ENCODE data around the gene SLC4A7.

DNA sequence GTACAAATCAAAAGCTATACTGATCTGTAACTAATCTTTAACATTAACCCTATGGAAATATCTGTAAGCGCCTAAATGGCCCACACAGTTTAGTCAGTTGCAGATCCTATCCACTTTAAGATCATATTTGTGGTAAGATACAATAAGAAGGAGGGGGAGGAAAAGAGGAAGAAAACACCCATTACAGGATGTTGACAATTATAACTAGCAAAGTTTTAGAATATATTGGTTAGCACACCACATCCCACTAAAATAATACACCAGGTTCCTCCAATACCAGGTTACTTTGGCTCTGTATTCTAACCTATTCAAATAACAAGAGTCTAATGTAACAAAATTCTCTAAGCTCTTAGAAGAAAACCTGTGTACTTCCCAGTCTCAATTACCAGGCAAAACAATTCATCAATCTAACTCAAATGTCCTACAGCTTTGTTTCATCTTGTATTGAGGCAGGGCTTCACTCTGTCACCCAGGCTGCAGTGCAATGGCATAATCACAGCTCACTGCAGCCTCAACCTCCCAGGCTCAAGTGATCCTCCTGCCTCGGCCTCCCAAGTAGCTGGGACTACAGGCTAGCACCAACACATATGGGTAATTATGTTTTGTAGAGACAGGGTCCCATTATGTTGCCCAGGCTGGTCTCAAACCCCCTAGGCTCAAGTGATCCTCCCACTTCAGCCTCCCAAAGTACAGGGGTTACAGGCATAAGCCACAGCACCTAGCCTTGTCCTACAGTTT is 4.2 kb downstream of the SLC4A7 start:
- TF ChIP-seq POLR2A (IDR thresholded peaks at IDR 0.05; ENCODE audit: low read depth, low read length) (no peak), POLR2AphosphoS5 (IDR thresholded peaks at IDR 0.05; ENCODE audit: low read depth, low read length) (no peak), TAF1 (IDR thresholded peaks at IDR 0.05; ENCODE audit: low read depth, low read length) (no peak), POU2F2 (IDR thresholded peaks at IDR 0.05; ENCODE audit: low read depth, low read length) (no peak), SPI1 (IDR thresholded peaks at IDR 0.05; ENCODE audit: low read depth, low read length) (no peak)
